A549 (cell line): ENCODE data around the gene BCAT1.

Experiments used
- CHD2 ChIP-seq: fragments of 150-350 bp; IDR thresholded peaks from 2 replicates; pipeline ENCODE4 v1.6.1; 2014; ENCODE audit warnings: low read length; ENCODE audit not compliant: partially characterized antibody
- CTCF ChIP-seq: fragments of >200 bp; sonication (Bioruptor Twin); formaldehyde crosslinking; IDR thresholded peaks from 3 replicates; pipeline ENCODE4 v1.5.1; 2016
- ELK1 ChIP-seq: fragments of 150-350 bp; IDR thresholded peaks from 2 replicates; pipeline ENCODE4 v1.6.1; 2014; ENCODE audit warnings: low read depth, mild to moderate bottlenecking, low read length
- ESRRA ChIP-seq: fragments of 150-350 bp; IDR thresholded peaks from 2 replicates; pipeline ENCODE4 v1.6.1; 2014; ENCODE audit warnings: mild to moderate bottlenecking, low read length, borderline replicate concordance
- PHF8 ChIP-seq: fragments of 200-600 bp; sonication (generic); IDR thresholded peaks from 2 replicates; pipeline ENCODE4 v1.6.1; 2016; ENCODE audit warnings: low read depth, mild to moderate bottlenecking, antibody characterized with exemption, moderate library complexity, borderline replicate concordance
- POLR2A ChIP-seq: IDR thresholded peaks from 2 replicates; pipeline ENCODE4 v1.6.1; 2012; ENCODE audit warnings: mild to moderate bottlenecking, low read length
- REST ChIP-seq: fragments of 200-600 bp; sonication (generic); IDR thresholded peaks from 2 replicates; pipeline ENCODE4 v1.6.1; 2016; ENCODE audit warnings: antibody characterized with exemption, mild to moderate bottlenecking, moderate library complexity
- ZFP36 ChIP-seq: fragments of 450-650 bp; IDR thresholded peaks from 2 replicates; pipeline ENCODE4 v1.6.1; 2014; ENCODE audit warnings: borderline replicate concordance; ENCODE audit not compliant: partially characterized antibody
- ZSCAN20 ChIP-seq: fragments of 250-450 bp; sonication (Bioruptor Pico); IDR thresholded peaks from 2 replicates; pipeline ENCODE4 v1.8.0; 2022; ENCODE audit warnings: mild to moderate bottlenecking, moderate library complexity

- TF ChIP-seq POLR2A (no peak), CTCF (no peak), REST (no peak), PHF8 (no peak), ELK1 (no peak), ZFP36 (peak; percentile 91), CHD2 (no peak), ZSCAN20 (CRISPR knock-in tag) (no peak), ESRRA (no peak)
Observed at GRCh38 chr12:24970177-24970576, 21.3 kb upstream of the BCAT1 start.
